ENCODE results near the gene ACOT8.

ACOT8 gene

GRCh38 chr20:45848421-45848820, 8.8 kb downstream of the ACOT8 start:
- no peak for TF ChIP-seq ZFX (IDR thresholded peaks at IDR 0.05; ENCODE audit: borderline replicate concordance)
- TF ChIP-seq CTCF (IDR thresholded peaks at IDR 0.05) = no peak
- H3K27ac ChIP-seq = peak overlapping the region; percentile 42

- TF ChIP-seq CTCF (IDR thresholded peaks at IDR 0.05) (no peak), ZFX (IDR thresholded peaks at IDR 0.05; ENCODE audit: borderline replicate concordance) (no peak)
- no peak overlapping the region for H3K27ac ChIP-seq
Observed at GRCh38 chr20:45845452-45845851, 11.7 kb downstream of the ACOT8 start.

GRCh38 chr20:45843506-45843905, 13.7 kb downstream of the ACOT8 start:
- TF ChIP-seq ZFX (IDR thresholded peaks at IDR 0.05; ENCODE audit: borderline replicate concordance) (no peak), CTCF (IDR thresholded peaks at IDR 0.05) (no peak)
- H3K27ac ChIP-seq = no peak overlapping the region

- TF ChIP-seq ZFX (IDR thresholded peaks at IDR 0.05; ENCODE audit: borderline replicate concordance) (no peak), CTCF (IDR thresholded peaks at IDR 0.05) (no peak)
- H3K27ac ChIP-seq = no peak overlapping the region
Observed at GRCh38 chr20:45842169-45842812, 14.9 kb downstream of the ACOT8 start.

- no peak overlapping the region for H3K27ac ChIP-seq
- no peak for TF ChIP-seq ZFX (IDR thresholded peaks at IDR 0.05; ENCODE audit: borderline replicate concordance)
Observed at GRCh38 chr20:45841407-45842129, 15.6 kb downstream of the ACOT8 start.

GRCh38 chr20:45840700-45841198, 16.4 kb downstream of the ACOT8 start:
- TF ChIP-seq ZFX (IDR thresholded peaks at IDR 0.05; ENCODE audit: borderline replicate concordance) (no peak), CTCF (IDR thresholded peaks at IDR 0.05) (no peak)

GRCh38 chr20:45836841-45837240, 20.4 kb downstream of the ACOT8 start:
- H3K27ac ChIP-seq = no peak overlapping the region

More at GRCh38 chr20:45840700-45841198, 16.4 kb downstream of the ACOT8 start:
- no peak overlapping the region for H3K27ac ChIP-seq

More at GRCh38 chr20:45836841-45837240, 20.4 kb downstream of the ACOT8 start:
- TF ChIP-seq ZFX (IDR thresholded peaks at IDR 0.05; ENCODE audit: borderline replicate concordance) (no peak), CTCF (IDR thresholded peaks at IDR 0.05) (no peak)
